Measurements from ENCODE around the gene SPRYD7. TPM values are rescaled to one million over a fixed set of nuclear protein-coding genes. Genes with fewer than 3 reads are reported as not detected.

The SPRYD7 gene
- total RNA-seq, 1 donor from 2014 or later = 8.0 TPM

Other genes with a start within 250 kb of the SPRYD7 start
- gene EBPL, start 244.9 kb downstream of the SPRYD7 start, total RNA-seq = 55.4 and 67.2 TPM in 2 replicates
- gene KPNA3, start 143.7 kb downstream of the SPRYD7 start, total RNA-seq = 40.6 and 57.9 TPM in 2 replicates
- gene TRIM13, start 60.7 kb upstream of the SPRYD7 start, total RNA-seq = 26.9 and 31.3 TPM in 2 replicates
- 5.5 and 7.6 TPM in 2 replicates for gene KCNRG, start 79.1 kb upstream of the SPRYD7 start, total RNA-seq

Data from renal cortical epithelial cell (primary cell).